HCT116 (cell line): ENCODE results near the gene LACTBL1.

Experiments
- SIN3A ChIP-seq: IDR thresholded peaks from 2 replicates; pipeline ENCODE4 v1.6.1; 2012; ENCODE audit warnings: low read depth
- TF ChIP-seq, protein P1 (sequence below), 3 experiments: fragments of 200-600 bp in 1 of 3; sonication (generic) in 1 of 3; IDR thresholded peaks in 2 of 3; conservative IDR thresholded peaks in 1 of 3; 2 replicates each; pipeline ENCODE4 v1.5.1; 2012 to 2017; ENCODE audit warnings: low read depth in 2 of 3, low read length in 2 of 3, antibody characterized with exemption in 1 of 3, borderline replicate concordance in 1 of 3, control low read depth in 1 of 3, mild to moderate bottlenecking in 1 of 3, mixed read lengths in 1 of 3, mixed run types in 1 of 3, moderate library complexity in 1 of 3; ENCODE audit not compliant: insufficient read depth in 1 of 3

- no peak for TF ChIP-seq SIN3A
- TF ChIP-seq, protein P1, sequence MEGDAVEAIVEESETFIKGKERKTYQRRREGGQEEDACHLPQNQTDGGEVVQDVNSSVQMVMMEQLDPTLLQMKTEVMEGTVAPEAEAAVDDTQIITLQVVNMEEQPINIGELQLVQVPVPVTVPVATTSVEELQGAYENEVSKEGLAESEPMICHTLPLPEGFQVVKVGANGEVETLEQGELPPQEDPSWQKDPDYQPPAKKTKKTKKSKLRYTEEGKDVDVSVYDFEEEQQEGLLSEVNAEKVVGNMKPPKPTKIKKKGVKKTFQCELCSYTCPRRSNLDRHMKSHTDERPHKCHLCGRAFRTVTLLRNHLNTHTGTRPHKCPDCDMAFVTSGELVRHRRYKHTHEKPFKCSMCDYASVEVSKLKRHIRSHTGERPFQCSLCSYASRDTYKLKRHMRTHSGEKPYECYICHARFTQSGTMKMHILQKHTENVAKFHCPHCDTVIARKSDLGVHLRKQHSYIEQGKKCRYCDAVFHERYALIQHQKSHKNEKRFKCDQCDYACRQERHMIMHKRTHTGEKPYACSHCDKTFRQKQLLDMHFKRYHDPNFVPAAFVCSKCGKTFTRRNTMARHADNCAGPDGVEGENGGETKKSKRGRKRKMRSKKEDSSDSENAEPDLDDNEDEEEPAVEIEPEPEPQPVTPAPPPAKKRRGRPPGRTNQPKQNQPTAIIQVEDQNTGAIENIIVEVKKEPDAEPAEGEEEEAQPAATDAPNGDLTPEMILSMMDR (IDR thresholded peaks at IDR 0.05 in 2 of 3, conservative IDR thresholded peaks at IDR 0.05 in 1 of 3; ENCODE audit: borderline replicate concordance in 1 of 3, insufficient read depth in 1 of 3, low read depth in 2 of 3, low read length in 2 of 3), result no peak
Measured at GRCh38 chr1:22978299-22978698, 5.6 kb upstream of the LACTBL1 start.
